ENCODE measurements around the gene SORD.
"Not testable (repeated sequence)": the region's sequence is repeated elsewhere in the genome, so short reads cannot be mapped to it uniquely, and the experiment has no call there.

Gene SORD

DNA sequence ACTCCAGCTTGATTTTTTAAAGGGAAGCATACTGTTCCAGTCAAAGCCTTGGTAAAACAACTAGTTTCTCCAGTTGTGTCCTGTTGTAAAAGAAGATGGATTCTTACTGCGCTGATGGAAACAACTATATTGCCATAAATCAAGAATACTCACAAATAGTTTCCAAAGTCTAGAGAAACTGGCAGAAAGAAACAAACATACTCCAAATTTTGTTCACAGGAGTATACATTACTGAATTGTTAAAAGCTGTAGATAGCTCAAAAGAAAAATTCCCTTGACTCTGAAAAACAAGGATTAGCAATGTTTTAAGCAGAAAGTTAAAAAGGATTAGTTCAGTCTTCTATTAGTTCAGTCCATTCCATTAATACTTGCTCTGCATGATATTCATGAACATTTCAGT lies 27.6 kb downstream of the SORD start:
- Histone ChIP-seq H3K27me3 (ENCODE audit: insufficient read depth, poor library complexity, severe bottlenecking) (no peaks in the 10 kb centered on the region), H3K4me1 (ENCODE audit: insufficient read depth, poor library complexity, severe bottlenecking) (no peaks in the 10 kb centered on the region), H3K36me3 (ENCODE audit: low read depth) (peaks cover 37% of the 10 kb centered on the region), H3K4me3 (ENCODE audit: severe bottlenecking) (no peak overlapping the region), H3K9me3 (ENCODE audit: severe bottlenecking) (no peaks in the 10 kb centered on the region), H3K27ac (ENCODE audit: poor library complexity, severe bottlenecking) (no peak overlapping the region)
- TF ChIP-seq, protein P1, sequence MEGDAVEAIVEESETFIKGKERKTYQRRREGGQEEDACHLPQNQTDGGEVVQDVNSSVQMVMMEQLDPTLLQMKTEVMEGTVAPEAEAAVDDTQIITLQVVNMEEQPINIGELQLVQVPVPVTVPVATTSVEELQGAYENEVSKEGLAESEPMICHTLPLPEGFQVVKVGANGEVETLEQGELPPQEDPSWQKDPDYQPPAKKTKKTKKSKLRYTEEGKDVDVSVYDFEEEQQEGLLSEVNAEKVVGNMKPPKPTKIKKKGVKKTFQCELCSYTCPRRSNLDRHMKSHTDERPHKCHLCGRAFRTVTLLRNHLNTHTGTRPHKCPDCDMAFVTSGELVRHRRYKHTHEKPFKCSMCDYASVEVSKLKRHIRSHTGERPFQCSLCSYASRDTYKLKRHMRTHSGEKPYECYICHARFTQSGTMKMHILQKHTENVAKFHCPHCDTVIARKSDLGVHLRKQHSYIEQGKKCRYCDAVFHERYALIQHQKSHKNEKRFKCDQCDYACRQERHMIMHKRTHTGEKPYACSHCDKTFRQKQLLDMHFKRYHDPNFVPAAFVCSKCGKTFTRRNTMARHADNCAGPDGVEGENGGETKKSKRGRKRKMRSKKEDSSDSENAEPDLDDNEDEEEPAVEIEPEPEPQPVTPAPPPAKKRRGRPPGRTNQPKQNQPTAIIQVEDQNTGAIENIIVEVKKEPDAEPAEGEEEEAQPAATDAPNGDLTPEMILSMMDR (IDR thresholded peaks at IDR 0.05; ENCODE audit: poor library complexity, severe bottlenecking) = no peak
- DNase-seq (ENCODE audit: low spot score) (no peak), ATAC-seq (ENCODE audit: low read depth) (no peak)

DNA sequence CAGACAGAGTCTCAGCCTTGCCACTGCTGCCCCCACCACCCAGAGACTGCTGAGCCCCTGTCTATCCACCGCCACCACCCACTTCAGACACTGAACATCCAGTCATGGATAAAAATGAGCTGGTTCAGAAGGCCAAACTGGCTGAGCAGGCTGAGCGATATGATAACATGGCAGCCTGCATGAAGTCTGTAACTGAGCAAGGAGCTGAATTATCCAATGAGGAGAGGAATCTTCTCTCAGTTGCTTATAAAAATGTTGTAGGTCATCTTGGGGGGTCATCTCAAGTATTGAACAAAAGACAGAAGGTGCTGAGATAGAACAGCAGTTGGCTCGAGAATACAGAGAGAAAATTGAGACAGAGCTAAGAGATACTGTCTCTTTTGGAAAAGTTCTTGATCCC lies 29.7 kb downstream of the SORD start:
- not testable (repeated sequence) for H3K27ac ChIP-seq (ENCODE audit: poor library complexity, severe bottlenecking)

GRCh38 chr15:45058690-45059675 lies 36.0 kb downstream of the SORD start:
- not testable (repeated sequence) for H3K27me3 ChIP-seq (ENCODE audit: insufficient read depth, poor library complexity, severe bottlenecking); H3K27ac ChIP-seq (ENCODE audit: poor library complexity, severe bottlenecking); H3K9me3 ChIP-seq (ENCODE audit: severe bottlenecking); DNase-seq (ENCODE audit: low spot score); H3K4me3 ChIP-seq (ENCODE audit: severe bottlenecking); H3K4me1 ChIP-seq (ENCODE audit: insufficient read depth, poor library complexity, severe bottlenecking)
- H3K36me3 ChIP-seq (ENCODE audit: low read depth) = peaks cover 17% of the 10 kb centered on the region
- peak; percentile 42; the same call in 2 of the 3 replicates for ATAC-seq (ENCODE audit: low read depth)

More for the DNA sequence above, 29.7 kb downstream of the SORD start:
- H3K4me1 ChIP-seq (ENCODE audit: insufficient read depth, poor library complexity, severe bottlenecking); H3K9me3 ChIP-seq (ENCODE audit: severe bottlenecking); ATAC-seq (ENCODE audit: low read depth); H3K27me3 ChIP-seq (ENCODE audit: insufficient read depth, poor library complexity, severe bottlenecking); DNase-seq (ENCODE audit: low spot score); H3K4me3 ChIP-seq (ENCODE audit: severe bottlenecking): not testable (repeated sequence)
- peaks cover 34% of the 10 kb centered on the region for H3K36me3 ChIP-seq (ENCODE audit: low read depth)

- not testable (repeated sequence) for DNase-seq (ENCODE audit: low spot score); H3K27ac ChIP-seq (ENCODE audit: poor library complexity, severe bottlenecking); ATAC-seq (ENCODE audit: low read depth); H3K9me3 ChIP-seq (ENCODE audit: severe bottlenecking); H3K27me3 ChIP-seq (ENCODE audit: insufficient read depth, poor library complexity, severe bottlenecking); H3K4me1 ChIP-seq (ENCODE audit: insufficient read depth, poor library complexity, severe bottlenecking); H3K4me3 ChIP-seq (ENCODE audit: severe bottlenecking)
- peaks cover 17% of the 10 kb centered on the region for H3K36me3 ChIP-seq (ENCODE audit: low read depth)
Observed at GRCh38 chr15:45062301-45062700, 39.3 kb downstream of the SORD start.

- no peak for ATAC-seq (ENCODE audit: low read depth)
Observed at GRCh38 chr15:45064386-45064785, 41.4 kb downstream of the SORD start.

GRCh38 chr15:45069942-45070360 lies 47.0 kb downstream of the SORD start:
- not testable (repeated sequence) for H3K27me3 ChIP-seq (ENCODE audit: insufficient read depth, poor library complexity, severe bottlenecking); H3K27ac ChIP-seq (ENCODE audit: poor library complexity, severe bottlenecking); H3K4me1 ChIP-seq (ENCODE audit: insufficient read depth, poor library complexity, severe bottlenecking); H3K4me3 ChIP-seq (ENCODE audit: severe bottlenecking); DNase-seq (ENCODE audit: low spot score); H3K9me3 ChIP-seq (ENCODE audit: severe bottlenecking); H3K36me3 ChIP-seq (ENCODE audit: low read depth)
- ATAC-seq (ENCODE audit: low read depth) = peak; percentile 52; the same call in 2 of the 3 replicates

More at GRCh38 chr15:45064386-45064785, 41.4 kb downstream of the SORD start:
- Histone ChIP-seq H3K4me3 (ENCODE audit: severe bottlenecking) (no peak overlapping the region), H3K4me1 (ENCODE audit: insufficient read depth, poor library complexity, severe bottlenecking) (peaks cover 4% of the 10 kb centered on the region), H3K9me3 (ENCODE audit: severe bottlenecking) (no peaks in the 10 kb centered on the region), H3K27ac (ENCODE audit: poor library complexity, severe bottlenecking) (no peak overlapping the region), H3K36me3 (ENCODE audit: low read depth) (peaks cover 12% of the 10 kb centered on the region), H3K27me3 (ENCODE audit: insufficient read depth, poor library complexity, severe bottlenecking) (no peaks in the 10 kb centered on the region)
- DNase-seq (ENCODE audit: low spot score) = no peak
- TF ChIP-seq, protein P1 (IDR thresholded peaks at IDR 0.05; ENCODE audit: poor library complexity, severe bottlenecking) = no peak

- not testable (repeated sequence) for H3K27ac ChIP-seq (ENCODE audit: poor library complexity, severe bottlenecking); H3K27me3 ChIP-seq (ENCODE audit: insufficient read depth, poor library complexity, severe bottlenecking); ATAC-seq (ENCODE audit: low read depth); H3K9me3 ChIP-seq (ENCODE audit: severe bottlenecking); H3K4me1 ChIP-seq (ENCODE audit: insufficient read depth, poor library complexity, severe bottlenecking); H3K4me3 ChIP-seq (ENCODE audit: severe bottlenecking); H3K36me3 ChIP-seq (ENCODE audit: low read depth); DNase-seq (ENCODE audit: low spot score)
Observed at GRCh38 chr15:45073602-45074001, 50.6 kb downstream of the SORD start.

DNA sequence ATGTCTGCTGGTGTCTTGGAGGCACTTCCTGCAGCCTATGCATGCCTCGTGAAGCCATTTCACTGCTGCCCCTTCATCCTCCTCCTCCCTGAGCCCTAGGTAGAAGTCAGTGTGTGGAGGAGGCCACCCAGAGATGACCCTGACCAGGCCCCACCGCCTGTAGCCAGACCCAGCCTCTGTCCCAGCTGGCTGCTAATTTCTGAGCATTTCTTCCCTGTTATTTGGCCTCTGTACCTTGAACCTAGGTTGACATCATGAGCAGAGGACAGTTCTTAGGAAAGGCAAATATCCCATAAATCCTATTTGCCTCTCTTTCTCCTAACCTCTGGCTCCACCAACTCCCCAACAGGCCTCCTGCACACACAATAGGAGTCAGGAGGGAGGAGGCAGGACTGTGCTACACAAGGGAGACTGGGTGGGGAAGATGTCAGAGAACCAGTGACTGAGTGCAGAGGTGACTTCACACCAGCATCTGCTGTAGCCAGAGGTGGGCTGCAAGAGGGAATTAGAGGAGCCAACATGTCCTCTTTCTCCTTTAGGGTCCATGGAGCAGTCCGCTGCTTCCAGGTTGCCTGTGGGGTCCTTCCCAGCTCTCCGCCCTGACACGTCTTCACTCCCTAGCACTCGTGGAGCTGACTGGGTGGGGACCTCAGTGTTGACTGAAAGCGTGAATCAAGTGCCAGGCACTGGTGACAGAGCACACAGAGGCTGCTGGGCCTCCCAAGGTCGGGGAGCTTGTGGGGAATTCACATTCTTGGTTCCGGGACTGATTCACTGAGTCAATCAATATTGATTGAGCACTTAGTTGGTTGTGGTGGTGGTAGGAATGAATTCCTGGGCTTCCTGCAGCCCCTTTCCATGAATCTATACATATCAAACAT lies 52.7 kb downstream of the SORD start:
- not testable (repeated sequence) for H3K4me3 ChIP-seq (ENCODE audit: severe bottlenecking); ATAC-seq (ENCODE audit: low read depth); H3K36me3 ChIP-seq (ENCODE audit: low read depth); H3K27me3 ChIP-seq (ENCODE audit: insufficient read depth, poor library complexity, severe bottlenecking); DNase-seq (ENCODE audit: low spot score); H3K9me3 ChIP-seq (ENCODE audit: severe bottlenecking); H3K4me1 ChIP-seq (ENCODE audit: insufficient read depth, poor library complexity, severe bottlenecking); H3K27ac ChIP-seq (ENCODE audit: poor library complexity, severe bottlenecking)

GRCh38 chr15:45077391-45077790 lies 54.4 kb downstream of the SORD start:
- H3K27me3 ChIP-seq (ENCODE audit: insufficient read depth, poor library complexity, severe bottlenecking); H3K36me3 ChIP-seq (ENCODE audit: low read depth); H3K27ac ChIP-seq (ENCODE audit: poor library complexity, severe bottlenecking); H3K9me3 ChIP-seq (ENCODE audit: severe bottlenecking); DNase-seq (ENCODE audit: low spot score); ATAC-seq (ENCODE audit: low read depth); H3K4me1 ChIP-seq (ENCODE audit: insufficient read depth, poor library complexity, severe bottlenecking); H3K4me3 ChIP-seq (ENCODE audit: severe bottlenecking): not testable (repeated sequence)

Data from RWPE2 (cell line).